Tibial nerve (tissue), 4 donors: ENCODE measurements around the gene PNKD. TPM values are rescaled to one million over a fixed set of nuclear protein-coding genes. Genes with fewer than 3 reads are reported as not detected.

Experiments used
- DNase-seq, 2 donors: peaks; one replicate each; pipeline ENCODE4 v3.0.0-alpha.2; 2019; ENCODE audit warnings: low spot score in 2 of 2
- H3K27ac ChIP-seq, 4 donors: fragments of 200-600 bp; sonication (generic) in 3 of 4; one replicate each; pipeline ENCODE4 v1.5.1; 2017 to 2019; ENCODE audit warnings: mild to moderate bottlenecking in 1 of 4
- H3K27me3 ChIP-seq, 2 donors: fragments of 200-600 bp; sonication (generic) in 1 of 2; one replicate each; pipeline versions ENCODE4 v1.5.1 to v1.6.0; 2017 to 2019
- H3K36me3 ChIP-seq, 3 donors: fragments of 200-600 bp; sonication (generic); one replicate each; pipeline ENCODE4 v1.5.1; 2018 to 2019
- H3K4me1 ChIP-seq, 4 donors: fragments of 200-600 bp; sonication (generic) in 3 of 4; one replicate each; pipeline ENCODE4 v1.5.1; 2017 to 2019
- H3K4me3 ChIP-seq, 4 donors: fragments of 200-600 bp; sonication (generic) in 3 of 4; one replicate each; pipeline ENCODE4 v1.5.1; 2017 to 2019; ENCODE audit warnings: mild to moderate bottlenecking in 1 of 4, moderate library complexity in 1 of 4
- H3K9me3 ChIP-seq, 4 donors: fragments of 200-600 bp; sonication (generic) in 3 of 4; one replicate each; pipeline ENCODE4 v1.5.1; 2017 to 2019
- EP300 ChIP-seq, 2 donors: sonication (generic); formaldehyde crosslinking; IDR thresholded peaks; one replicate each; pipeline ENCODE4 v1.6.1; 2017; ENCODE audit warnings: antibody characterized with exemption in 2 of 2, mild to moderate bottlenecking in 1 of 2
- POLR2A ChIP-seq, 2 donors: fragments of 450-650 bp; IDR thresholded peaks; one replicate each; pipeline ENCODE4 v1.6.1; 2017; ENCODE audit warnings: antibody characterized with exemption in 2 of 2, mild to moderate bottlenecking in 2 of 2, moderate library complexity in 2 of 2
- WGBS, 2 donors: methylation state at CpG; one replicate each; pipeline ENCODE4 v1.1.5; 2018; 5-methylcytosine and 5-hydroxymethylcytosine counted together
- total RNA-seq, 4 donors: library from RNA; depleted of rRNA; stranded (reverse); fragments of >200 nt; gene quantifications; one replicate each; pipeline ENCODE4 v1.1.0, GENCODE V29; 2016
- TF ChIP-seq, protein P1 (sequence below), 5 experiments: fragments of 200-600 bp in 3 of 5; fragments of 450-650 bp in 2 of 5; sonication (generic) in 3 of 5; IDR thresholded peaks; one replicate each; pipeline ENCODE4 v1.5.1; 2016 to 2019; ENCODE audit warnings: antibody characterized with exemption in 5 of 5, mild to moderate bottlenecking in 3 of 5, moderate library complexity in 2 of 5

PNKD gene
- total RNA-seq, 4 donors from 2014 or later = 62.3 to 68.9 (median 63.6) TPM

DNA sequence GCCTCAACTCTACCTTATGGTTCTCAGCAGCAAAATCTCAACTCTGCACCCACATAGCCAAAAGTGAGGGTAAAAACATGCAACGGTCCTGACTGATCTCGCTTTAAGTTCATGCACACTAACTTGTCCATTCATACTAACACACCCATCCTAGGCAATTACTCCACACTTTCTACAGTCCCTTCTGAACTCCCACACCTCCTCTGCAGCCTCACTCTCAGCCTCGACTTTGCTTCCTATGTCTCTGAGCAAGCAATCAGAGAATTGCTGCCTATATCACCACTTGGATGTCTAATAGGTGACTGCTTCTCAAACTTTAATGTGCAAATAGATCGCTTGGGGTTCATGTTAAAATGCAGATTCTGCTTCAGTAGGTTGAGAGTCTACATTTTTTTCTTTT lies 29.8 kb downstream of the PNKD start:
- Histone ChIP-seq H3K27me3 (no peaks in the 10 kb centered on the region), H3K4me1 (peaks cover 0 to 25% (median 0%) of the 10 kb centered on the region in 4 donors), H3K36me3 (no peaks in the 10 kb centered on the region), H3K4me3 (no peak overlapping the region), H3K9me3 (no peaks in the 10 kb centered on the region), H3K27ac (no peak overlapping the region)
- TF ChIP-seq, protein P1, sequence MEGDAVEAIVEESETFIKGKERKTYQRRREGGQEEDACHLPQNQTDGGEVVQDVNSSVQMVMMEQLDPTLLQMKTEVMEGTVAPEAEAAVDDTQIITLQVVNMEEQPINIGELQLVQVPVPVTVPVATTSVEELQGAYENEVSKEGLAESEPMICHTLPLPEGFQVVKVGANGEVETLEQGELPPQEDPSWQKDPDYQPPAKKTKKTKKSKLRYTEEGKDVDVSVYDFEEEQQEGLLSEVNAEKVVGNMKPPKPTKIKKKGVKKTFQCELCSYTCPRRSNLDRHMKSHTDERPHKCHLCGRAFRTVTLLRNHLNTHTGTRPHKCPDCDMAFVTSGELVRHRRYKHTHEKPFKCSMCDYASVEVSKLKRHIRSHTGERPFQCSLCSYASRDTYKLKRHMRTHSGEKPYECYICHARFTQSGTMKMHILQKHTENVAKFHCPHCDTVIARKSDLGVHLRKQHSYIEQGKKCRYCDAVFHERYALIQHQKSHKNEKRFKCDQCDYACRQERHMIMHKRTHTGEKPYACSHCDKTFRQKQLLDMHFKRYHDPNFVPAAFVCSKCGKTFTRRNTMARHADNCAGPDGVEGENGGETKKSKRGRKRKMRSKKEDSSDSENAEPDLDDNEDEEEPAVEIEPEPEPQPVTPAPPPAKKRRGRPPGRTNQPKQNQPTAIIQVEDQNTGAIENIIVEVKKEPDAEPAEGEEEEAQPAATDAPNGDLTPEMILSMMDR (IDR thresholded peaks at IDR 0.05) = no peak
- TF ChIP-seq EP300 (IDR thresholded peaks at IDR 0.05) (no peak), POLR2A (IDR thresholded peaks at IDR 0.05) (no peak)
- WGBS, 2 donors = 82 to 84% methylated on average over 4 of the region's 4 CpGs
- no peak for DNase-seq

DNA sequence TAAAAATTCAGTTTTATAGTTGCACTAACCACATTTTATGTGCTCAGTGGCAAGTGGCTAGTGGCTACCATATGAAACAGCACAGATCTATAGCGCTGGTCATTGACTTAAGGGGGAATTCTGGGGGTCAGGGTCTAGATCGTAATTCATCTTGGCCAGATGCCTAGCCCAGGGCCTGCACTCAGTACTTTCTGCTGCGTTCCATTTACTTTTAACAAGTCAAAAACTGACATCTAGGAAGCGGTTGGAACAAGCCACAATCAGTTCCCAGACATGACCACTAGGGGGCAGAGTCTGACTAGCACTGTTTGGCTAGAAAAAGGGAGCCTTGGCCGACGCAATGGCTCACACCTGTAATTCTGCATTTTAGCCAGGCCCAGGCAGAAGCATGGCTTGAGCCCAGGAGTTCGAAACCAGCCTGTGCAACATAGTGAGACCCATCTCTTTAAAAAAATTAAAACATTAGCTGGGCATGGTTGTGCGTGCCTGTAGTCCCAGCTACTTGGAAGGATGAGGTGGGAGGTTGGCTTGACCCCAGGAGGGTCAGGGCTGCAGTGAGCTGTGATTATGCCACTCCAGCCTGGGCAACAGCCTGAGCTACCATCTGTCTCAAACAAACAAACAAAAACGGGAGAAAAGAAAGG lies 31.0 kb downstream of the PNKD start:
- Histone ChIP-seq H3K4me3 (no peak overlapping the region), H3K36me3 (no peaks in the 10 kb centered on the region), H3K9me3 (no peaks in the 10 kb centered on the region), H3K27me3 (no peaks in the 10 kb centered on the region), H3K27ac (peak overlapping the region in 1 of 4 donors; percentile 41), H3K4me1 (peaks cover 0 to 25% (median 0%) of the 10 kb centered on the region in 4 donors)
- TF ChIP-seq, protein P1 (IDR thresholded peaks at IDR 0.05) = peak; percentile 95 to 97 (median 96)
- TF ChIP-seq EP300 (IDR thresholded peaks at IDR 0.05) = peak in 1 of 2 donors; percentile 52
- TF ChIP-seq POLR2A (IDR thresholded peaks at IDR 0.05) = no peak
- DNase-seq = peak; percentile 81 to 95
- WGBS, 2 donors = 8 to 11% methylated on average over 9 of the region's 9 CpGs

DNA sequence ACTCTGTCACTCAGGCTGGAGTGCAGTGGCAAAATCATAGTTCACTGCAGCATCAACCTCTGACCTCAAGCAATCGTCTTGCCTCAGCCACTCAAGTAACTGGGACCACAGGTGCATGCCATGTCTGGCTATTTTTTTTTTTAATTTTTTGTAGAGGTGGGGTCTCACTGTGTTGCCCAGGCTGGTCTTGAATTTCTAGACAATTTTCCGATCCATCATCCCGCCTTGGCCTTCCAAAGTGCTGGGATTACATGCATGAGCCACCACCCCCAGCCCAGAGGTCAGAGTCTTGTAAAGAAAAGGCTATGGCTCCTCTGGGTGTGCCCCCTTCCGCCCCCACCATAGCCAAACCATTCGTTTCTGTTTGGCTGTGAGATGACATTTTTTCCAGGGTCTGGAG lies 35.1 kb downstream of the PNKD start:
- no peak overlapping the region for H3K4me3 ChIP-seq
- no peaks in the 10 kb centered on the region for H3K36me3 ChIP-seq
- WGBS, 2 donors = 67 to 68% methylated on average over 5 of the region's 5 CpGs
- DNase-seq = no peak
- H3K4me1 ChIP-seq = peaks cover 0 to 6% (median 0%) of the 10 kb centered on the region in 4 donors
- no peak overlapping the region for H3K27ac ChIP-seq
- no peaks in the 10 kb centered on the region for H3K27me3 ChIP-seq
- H3K9me3 ChIP-seq = no peaks in the 10 kb centered on the region
- no peak for TF ChIP-seq POLR2A (IDR thresholded peaks at IDR 0.05)
- TF ChIP-seq, protein P1 (IDR thresholded peaks at IDR 0.05) = no peak
- no peak for TF ChIP-seq EP300 (IDR thresholded peaks at IDR 0.05)

DNA sequence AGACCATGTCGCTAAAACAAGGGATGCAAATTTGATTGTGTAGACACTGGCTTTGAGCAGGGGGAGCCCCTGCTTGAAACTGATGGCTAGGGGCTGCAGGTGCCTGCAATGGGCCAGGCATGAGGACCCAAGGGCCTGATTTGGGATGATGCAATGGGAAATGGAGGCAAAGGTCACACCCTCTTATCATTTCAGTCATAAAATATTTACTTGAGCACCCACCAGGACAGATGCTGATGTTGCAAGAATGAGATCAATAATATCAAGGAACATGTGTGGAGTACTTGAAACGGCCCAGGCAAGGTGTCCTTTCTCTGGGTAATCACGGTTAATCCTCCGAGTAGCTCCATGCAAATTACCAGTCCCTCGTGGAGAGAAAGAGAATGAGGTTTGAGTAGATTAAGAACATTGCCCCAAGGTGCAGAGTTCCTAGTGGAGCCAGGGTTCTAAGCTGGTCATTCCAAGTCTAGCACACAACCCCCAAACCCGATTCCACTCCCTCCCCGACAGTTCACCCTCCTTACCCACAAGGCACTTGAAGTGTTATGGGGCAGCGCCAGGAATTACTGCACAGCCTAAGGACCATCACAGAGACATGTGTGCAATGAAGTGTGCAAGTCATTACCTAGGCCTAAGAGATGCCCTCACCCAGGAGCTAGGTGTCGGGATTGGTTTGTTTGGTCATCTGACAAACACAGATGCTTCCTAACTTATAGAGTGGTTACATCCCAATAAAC lies 36.0 kb downstream of the PNKD start:
- TF ChIP-seq EP300 (IDR thresholded peaks at IDR 0.05) (no peak), POLR2A (IDR thresholded peaks at IDR 0.05) (no peak)
- TF ChIP-seq, protein P1 (IDR thresholded peaks at IDR 0.05) = no peak
- Histone ChIP-seq H3K27me3 (no peaks in the 10 kb centered on the region), H3K36me3 (no peaks in the 10 kb centered on the region), H3K9me3 (no peaks in the 10 kb centered on the region), H3K4me3 (no peak overlapping the region), H3K27ac (no peak overlapping the region), H3K4me1 (peaks cover 0 to 1% (median 0%) of the 10 kb centered on the region in 4 donors)
- WGBS, 2 donors = 82 to 86% methylated on average over 9 of the region's 9 CpGs
- DNase-seq = no peak

DNA sequence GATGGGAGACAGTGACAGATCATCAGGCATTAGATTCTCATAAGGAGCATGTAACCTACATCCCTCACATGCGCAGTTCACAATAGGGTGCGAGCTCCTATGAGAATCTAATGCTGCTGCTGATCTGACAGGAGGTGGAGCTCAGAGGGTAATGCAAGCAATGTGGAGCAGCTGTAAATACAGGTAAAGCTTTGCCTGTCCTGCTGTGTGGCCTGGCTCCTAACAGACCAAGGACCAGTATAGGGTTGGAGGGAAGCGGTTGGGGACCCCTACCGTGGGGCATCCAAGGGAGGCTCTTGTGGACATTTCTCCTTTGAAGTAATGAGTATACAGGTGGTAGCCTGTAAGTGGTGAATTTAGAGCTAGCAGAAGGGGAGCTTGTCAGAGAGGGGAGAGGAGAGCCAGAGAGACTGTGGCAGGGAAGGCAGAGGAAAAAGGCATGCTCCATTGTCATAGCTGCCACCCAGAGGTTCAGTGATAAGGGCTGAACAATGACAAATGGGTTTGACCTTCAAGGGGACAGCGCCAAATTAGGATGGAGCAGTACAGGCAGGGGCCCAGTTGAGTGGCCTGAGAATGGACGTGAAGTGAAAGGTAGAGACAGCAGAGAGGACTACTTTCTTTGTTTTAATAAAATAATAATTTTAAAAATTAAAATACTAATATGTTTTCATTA lies 37.2 kb downstream of the PNKD start:
- H3K4me1 ChIP-seq = no peaks in the 10 kb centered on the region
- no peak for TF ChIP-seq EP300 (IDR thresholded peaks at IDR 0.05)
- TF ChIP-seq, protein P1 (IDR thresholded peaks at IDR 0.05) = no peak
- TF ChIP-seq POLR2A (IDR thresholded peaks at IDR 0.05) = no peak
- no peaks in the 10 kb centered on the region for H3K36me3 ChIP-seq
- no peak overlapping the region for H3K4me3 ChIP-seq
- no peaks in the 10 kb centered on the region for H3K27me3 ChIP-seq
- WGBS, 2 donors = 88 to 92% methylated on average over 6 of the region's 6 CpGs
- H3K9me3 ChIP-seq = no peaks in the 10 kb centered on the region
- no peak overlapping the region for H3K27ac ChIP-seq
- DNase-seq = no peak
